Transverse colon (tissue), 4 donors: Measurements from ENCODE around the gene RELA. TPM values are rescaled to one million over a fixed set of nuclear protein-coding genes. Genes with fewer than 3 reads are reported as not detected.

Experiments used
- DNase-seq: peaks from one replicate; pipeline ENCODE4 v3.0.0-alpha.2; 2019
- H3K27ac ChIP-seq, 4 donors: fragments of 200-600 bp; sonication (generic); 2 replicates each; pipeline ENCODE4 v1.5.1; 2016 to 2018; ENCODE audit warnings: inconsistent platforms in 4 of 4
- H3K27me3 ChIP-seq: fragments of 200-600 bp; sonication (generic); 2 replicates; pipeline ENCODE4 v1.5.1; 2017; ENCODE audit warnings: inconsistent platforms
- H3K36me3 ChIP-seq, 4 donors: fragments of 200-600 bp; sonication (generic); 2 replicates each; pipeline ENCODE4 v1.5.1; 2017 to 2019; ENCODE audit warnings: inconsistent platforms in 4 of 4
- H3K4me1 ChIP-seq, 4 donors: fragments of 200-600 bp; sonication (generic); 2 replicates each; pipeline ENCODE4 v1.5.1; 2017 to 2020; ENCODE audit warnings: inconsistent platforms in 4 of 4
- H3K4me3 ChIP-seq, 4 donors: fragments of 200-600 bp; sonication (generic); 1 replicate in 1 of 4; 2 replicates in 3 of 4; pipeline versions ENCODE4 v1.5.1 to v1.6.1; 2017 to 2019; ENCODE audit warnings: inconsistent platforms in 4 of 4
- H3K9me3 ChIP-seq, 2 donors: fragments of 200-600 bp; sonication (generic); 2 replicates each; pipeline ENCODE4 v1.5.1; 2017 to 2019; ENCODE audit warnings: inconsistent platforms in 2 of 2
- CTCF ChIP-seq, 5 experiments: fragments of 200-600 bp in 3 of 5; fragments of 450-650 bp in 2 of 5; sonication (generic) in 3 of 5; IDR thresholded peaks; 1 replicate in 2 of 5; 2 replicates in 3 of 5; pipeline ENCODE4 v1.5.1; 2016 to 2017; ENCODE audit warnings: antibody characterized with exemption in 5 of 5, inconsistent platforms in 3 of 5, mild to moderate bottlenecking in 2 of 5, moderate library complexity in 1 of 5
- EP300 ChIP-seq: sonication (generic); formaldehyde crosslinking; IDR thresholded peaks from one replicate; pipeline ENCODE4 v1.6.1; 2017; ENCODE audit warnings: antibody characterized with exemption, low read depth
- POLR2A ChIP-seq: fragments of 450-650 bp; IDR thresholded peaks from one replicate; pipeline ENCODE4 v1.6.1; 2016; ENCODE audit warnings: antibody characterized with exemption, mild to moderate bottlenecking, moderate library complexity
- POLR2AphosphoS5 ChIP-seq, 3 donors: sonication (generic); formaldehyde crosslinking; IDR thresholded peaks; one replicate each; pipeline ENCODE4 v1.6.1; 2016; ENCODE audit warnings: antibody characterized with exemption in 3 of 3
- WGBS, 2 donors: methylation state at CpG; one replicate each; pipeline ENCODE4 v1.1.5; 2018; ENCODE audit warnings: low coverage in 1 of 2; 5-methylcytosine and 5-hydroxymethylcytosine counted together
- in situ Hi-C, 4 donors: fragments of 200-750 bp; cut with MboI; loops; one replicate each; pipeline versions ENCODE4 v1.15.0 to v1.15.1; 2017; ENCODE audit warnings: low sequenced_read_pairs in 3 of 4, low pct_ligation_motif_present in 1 of 4, low pct_unique_long_range_greater_than_20kb in 1 of 4
- intact Hi-C: fragments of 100-400 bp; cut with DNase I; formaldehyde crosslinking; loops from one replicate; pipeline ENCODE4 v1.15.1; 2023; ENCODE audit warnings: low total_unique reads
- total RNA-seq, 4 donors: library from RNA; depleted of rRNA; stranded (reverse); fragments of >200 nt; gene quantifications; one replicate each; pipeline ENCODE4 v1.1.0, GENCODE V29; 2016

Gene RELA
- total RNA-seq, 4 donors from 2014 or later = 45.8 to 95.8 (median 58.4) TPM

GRCh38 chr11:65609229-65609628, 53.5 kb downstream of the RELA start:
- in situ Hi-C loops (no loop called here), intact Hi-C loops (no loop called here)
- no peaks in the 10 kb centered on the region for H3K27me3 ChIP-seq
- 49% methylated on average over 3 of the region's 3 CpGs; no CpG with 5 or more reads in 1 of the 2 donors for WGBS, 2 donors
- H3K27ac ChIP-seq = no peak overlapping the region
- no peak overlapping the region for H3K4me3 ChIP-seq
- H3K36me3 ChIP-seq = peaks cover 0 to 19% (median 9%) of the 10 kb centered on the region in 4 donors
- no peaks in the 10 kb centered on the region for H3K9me3 ChIP-seq
- TF ChIP-seq POLR2A (no peak), EP300 (no peak), CTCF (IDR thresholded peaks at IDR 0.05) (no peak)
- peaks cover 31 to 64% (median 43%) of the 10 kb centered on the region in 4 donors for H3K4me1 ChIP-seq
- no peak for DNase-seq

GRCh38 chr11:65607614-65608426, 54.9 kb downstream of the RELA start:
- H3K4me1 ChIP-seq = peaks cover 27 to 58% (median 36%) of the 10 kb centered on the region in 4 donors
- WGBS, 2 donors = 83% methylated on average over 37 of the region's 37 CpGs; no CpG with 5 or more reads in 1 of the 2 donors
- H3K27ac ChIP-seq = peak overlapping the region; percentile 22 to 91 (median 70)
- no peak for DNase-seq
- TF ChIP-seq EP300 (no peak), CTCF (IDR thresholded peaks at IDR 0.05) (no peak), POLR2AphosphoS5 (IDR thresholded peaks at IDR 0.05) (no peak), POLR2A (no peak)
- H3K36me3 ChIP-seq = peaks cover 0 to 19% (median 9%) of the 10 kb centered on the region in 4 donors
- H3K9me3 ChIP-seq = no peaks in the 10 kb centered on the region
- intact Hi-C loops (no loop called here), in situ Hi-C loops (no loop called here)
- no peaks in the 10 kb centered on the region for H3K27me3 ChIP-seq
- H3K4me3 ChIP-seq = peak overlapping the region in 2 of 4 donors; percentile 9 to 27

GRCh38 chr11:65606876-65607613, 55.7 kb downstream of the RELA start:
- H3K9me3 ChIP-seq = no peaks in the 10 kb centered on the region
- H3K27ac ChIP-seq = peak overlapping the region; percentile 78 to 91 (median 78)
- in situ Hi-C loops = no loop called here
- 70% methylated on average over 67 of the region's 67 CpGs; no CpG with 5 or more reads in 1 of the 2 donors for WGBS, 2 donors
- intact Hi-C loops = no loop called here
- DNase-seq = peak; percentile 91
- TF ChIP-seq CTCF (IDR thresholded peaks at IDR 0.05) (no peak), POLR2AphosphoS5 (IDR thresholded peaks at IDR 0.05) (peak in 2 of 3 donors; percentile 30 to 31)
- peaks cover 19 to 50% (median 28%) of the 10 kb centered on the region in 4 donors for H3K4me1 ChIP-seq
- no peaks in the 10 kb centered on the region for H3K27me3 ChIP-seq
- H3K4me3 ChIP-seq = peak overlapping the region in 2 of 4 donors; percentile 9 to 27
- H3K36me3 ChIP-seq = peaks cover 0 to 19% (median 9%) of the 10 kb centered on the region in 4 donors

- in situ Hi-C loops (loop anchor here in 1 of 4 donors (5.0 kb wide), 1 partner anchor 62 kb away; no protein-coding TSS in a partner anchor), intact Hi-C loops (no loop called here)
- Histone ChIP-seq H3K27ac (no peak overlapping the region), H3K36me3 (peaks cover 0 to 19% (median 9%) of the 10 kb centered on the region in 4 donors), H3K4me3 (no peak overlapping the region), H3K27me3 (no peaks in the 10 kb centered on the region), H3K4me1 (peaks cover 7 to 22% (median 12%) of the 10 kb centered on the region in 4 donors), H3K9me3 (no peaks in the 10 kb centered on the region)
- DNase-seq = no peak
- no peak for TF ChIP-seq EP300
- no peak for TF ChIP-seq CTCF (IDR thresholded peaks at IDR 0.05)
- WGBS, 2 donors = 92% methylated on average over 1 of the region's 1 CpG; no CpG with 5 or more reads in 1 of the 2 donors
Measured at GRCh38 chr11:65604258-65604657, 58.5 kb downstream of the RELA start.
